IMR-90 (cell line): Measurements from ENCODE around the gene KRT82. TPM values are rescaled to one million over a fixed set of nuclear protein-coding genes. Genes with fewer than 3 reads are reported as not detected.

Experiments
- ATAC-seq: fragments of 200-7000 bp; cut with Tn5 transposase; 2 replicates; pipeline ENCODE4 v1.9.1; 2020; ENCODE audit warnings: low read depth, mild to moderate bottlenecking, moderate library complexity
- BruUV-seq: library from RNA; stranded (reverse); fragments of 400-500 nt; replicated peaks from 2 replicates; lab custom pipeline; 2021; lab: Mats Ljungman, UMichigan
- CTCF ChIA-PET: fragments of 300-600 bp; formaldehyde crosslinking; extraction: SDS; loops from one replicate; lab custom pipeline; 2021; ENCODE audit warnings: antibody characterized with exemption; lab: Yijun Ruan, JAX
- POLR2A ChIA-PET: fragments of 300-600 bp; sonication (Branson Sonifier 250); formaldehyde crosslinking; loops from one replicate; lab custom pipeline; 2022; ENCODE audit warnings: antibody characterized with exemption; ENCODE audit not compliant: unreplicated experiment; lab: Charles Lee
- DNase-seq: peaks from one replicate; pipeline ENCODE4 v3.0.0; 2013
- H2AFZ ChIP-seq: replicated peaks from 2 replicates; pipeline ENCODE3; 2013; ENCODE audit warnings: low read length, mild to moderate bottlenecking; ENCODE audit not compliant: poor library complexity
- H2AK5ac ChIP-seq: 2 replicates; pipeline ENCODE4 v1.6.1; 2013; ENCODE audit warnings: low read depth, low read length, inconsistent platforms
- H2AK9ac ChIP-seq: replicated peaks from 2 replicates; pipeline ENCODE3; 2013; ENCODE audit warnings: mild to moderate bottlenecking, low read depth, low read length, moderate library complexity; ENCODE audit not compliant: poor library complexity
- H2BK120ac ChIP-seq: 2 replicates; pipeline ENCODE4 v1.6.1; 2013; ENCODE audit warnings: low read depth, low read length, inconsistent platforms
- H2BK15ac ChIP-seq: 3 replicates; pipeline ENCODE4 v1.6.1; 2013; ENCODE audit warnings: low read depth, low read length, inconsistent platforms
- H2BK20ac ChIP-seq: 2 replicates; pipeline ENCODE4 v1.6.1; 2013; ENCODE audit warnings: low read depth, mild to moderate bottlenecking, inconsistent platforms, low read length, moderate library complexity
- H2BK5ac ChIP-seq: 2 replicates; pipeline ENCODE4 v1.6.1; 2013; ENCODE audit warnings: mild to moderate bottlenecking, low read depth, low read length, inconsistent platforms; ENCODE audit not compliant: poor library complexity, severe bottlenecking
- H3K14ac ChIP-seq: replicated peaks from 2 replicates; pipeline ENCODE4 v1.6.1; 2013; ENCODE audit warnings: low read depth, low read length, inconsistent platforms
- H3K18ac ChIP-seq: 2 replicates; pipeline ENCODE4 v1.6.1; 2013; ENCODE audit warnings: low read depth, low read length, control low read depth
- H3K23ac ChIP-seq: 2 replicates; pipeline ENCODE4 v1.6.1; 2013; ENCODE audit warnings: low read depth, low read length, inconsistent platforms
- H3K27ac ChIP-seq: 2 replicates; pipeline ENCODE4 v1.5.1; 2013; ENCODE audit warnings: mild to moderate bottlenecking, control low read depth, low read length; ENCODE audit not compliant: insufficient read depth
- H3K27me3 ChIP-seq: 2 replicates; pipeline ENCODE4 v1.6.1; 2013; ENCODE audit warnings: low read length; ENCODE audit not compliant: control insufficient read depth, insufficient read depth
- H3K36me3 ChIP-seq: 2 replicates; pipeline ENCODE4 v1.6.1; 2013; ENCODE audit warnings: low read length, mixed read lengths; ENCODE audit not compliant: control insufficient read depth, insufficient read depth
- H3K4ac ChIP-seq: 2 replicates; pipeline ENCODE4 v1.6.1; 2013; ENCODE audit warnings: low read depth, low read length, inconsistent platforms
- H3K4me1 ChIP-seq: 2 replicates; pipeline ENCODE4 v1.6.1; 2013; ENCODE audit warnings: low read length, mixed read lengths; ENCODE audit not compliant: control insufficient read depth, insufficient read depth
- H3K4me2 ChIP-seq: 2 replicates; pipeline ENCODE4 v1.6.1; 2013; ENCODE audit warnings: low read depth, mild to moderate bottlenecking, control low read depth, low read length, moderate library complexity
- H3K4me3 ChIP-seq: 2 replicates; pipeline ENCODE4 v1.5.1; 2013; ENCODE audit warnings: low read depth, mild to moderate bottlenecking, control low read depth, low read length, moderate library complexity; ENCODE audit not compliant: insufficient read depth
- H3K56ac ChIP-seq: 2 replicates; pipeline ENCODE4 v1.6.1; 2013; ENCODE audit warnings: low read length, inconsistent platforms; ENCODE audit not compliant: insufficient read depth; ENCODE audit errors: extremely low read depth
- H3K79me1 ChIP-seq, 2 experiments: 2 replicates each; pipeline ENCODE4 v1.6.1; 2013; ENCODE audit warnings: low read length in 2 of 2, inconsistent platforms in 1 of 2, low read depth in 1 of 2
- H3K9ac ChIP-seq: 2 replicates; pipeline ENCODE4 v1.6.1; 2013; ENCODE audit warnings: low read depth, low read length, control low read depth
- H3K9me1 ChIP-seq: 2 replicates; pipeline ENCODE4 v1.6.1; 2013; ENCODE audit warnings: low read length, inconsistent platforms; ENCODE audit not compliant: insufficient read depth
- H3K9me3 ChIP-seq: 2 replicates; pipeline ENCODE4 v1.6.1; 2013; ENCODE audit warnings: low read length; ENCODE audit not compliant: control insufficient read depth, insufficient read depth
- H4K20me1 ChIP-seq: 2 replicates; pipeline ENCODE4 v1.6.1; 2013; ENCODE audit warnings: low read length, inconsistent platforms; ENCODE audit not compliant: insufficient read depth
- H4K5ac ChIP-seq: 2 replicates; pipeline ENCODE4 v1.6.1; 2013; ENCODE audit warnings: mild to moderate bottlenecking, low read depth, low read length, control low read depth
- H4K8ac ChIP-seq, 2 experiments: 2 replicates each; pipeline ENCODE4 v1.6.1; 2013; ENCODE audit warnings: low read depth in 2 of 2, low read length in 2 of 2, control low read depth in 1 of 2, inconsistent platforms in 1 of 2
- H4K91ac ChIP-seq: 2 replicates; pipeline ENCODE4 v1.6.1; 2013; ENCODE audit warnings: low read depth, low read length, inconsistent platforms; ENCODE audit not compliant: insufficient read depth
- BHLHE40 ChIP-seq: fragments of 150-350 bp; IDR thresholded peaks from 2 replicates; pipeline ENCODE4 v1.6.1; 2016; ENCODE audit warnings: mild to moderate bottlenecking, low read depth, low read length
- CEBPB ChIP-seq: IDR thresholded peaks from 2 replicates; pipeline ENCODE4 v1.6.1; 2012; ENCODE audit warnings: low read depth, low read length, improper control_type of control experiment
- CHD1 ChIP-seq: IDR thresholded peaks from 2 replicates; pipeline ENCODE4 v1.6.1; 2012; ENCODE audit warnings: low read depth, low read length, improper control_type of control experiment
- MXI1 ChIP-seq: IDR thresholded peaks from 2 replicates; pipeline ENCODE4 v1.6.1; 2012; ENCODE audit warnings: low read depth, mild to moderate bottlenecking, low read length, moderate library complexity, borderline replicate concordance
- POLR2A ChIP-seq: IDR thresholded peaks from 2 replicates; pipeline ENCODE4 v1.6.1; 2012; ENCODE audit warnings: mild to moderate bottlenecking, low read depth, low read length
- RAD21 ChIP-seq: IDR thresholded peaks from 2 replicates; pipeline ENCODE4 v1.6.1; 2012; ENCODE audit warnings: low read length, improper control_type of control experiment
- RCOR1 ChIP-seq: IDR thresholded peaks from 2 replicates; pipeline ENCODE4 v1.6.1; 2012; ENCODE audit warnings: mild to moderate bottlenecking, low read length, improper control_type of control experiment; ENCODE audit not compliant: insufficient replicate concordance
- RFX5 ChIP-seq: IDR thresholded peaks from 2 replicates; pipeline ENCODE4 v1.8.0; 2012; ENCODE audit warnings: low read depth, mild to moderate bottlenecking, low read length, moderate library complexity
- WGBS, 2 experiments: methylation state at CpG; one replicate each; pipeline versions ENCODE4 v1.1.5 to v1.1.7; 2013; ENCODE audit warnings: missing lambda C conversion rate in 2 of 2; ENCODE audit not compliant: insufficient read length in 1 of 2; ENCODE audit errors: extremely low coverage in 2 of 2; 5-methylcytosine and 5-hydroxymethylcytosine counted together
- dilution Hi-C: fragments of 300-500 bp; cut with HindIII; formaldehyde crosslinking; loops from one replicate; pipeline ENCODE4 v1.14.3; 2018; ENCODE audit warnings: low sequenced_read_pairs; ENCODE audit not compliant: unreplicated experiment
- in situ Hi-C: fragments of 300-500 bp; cut with MboI; formaldehyde crosslinking; loops from 3 replicates; pipeline ENCODE4 v1.14.3; 2019; ENCODE audit warnings: low sequenced_read_pairs, inconsistent platforms, mixed read lengths
- intact Hi-C: fragments of 100-400 bp; cut with micrococcal nuclease; formaldehyde crosslinking; loops from 2 replicates; pipeline ENCODE4 v1.10.0; 2022
- polyA plus RNA-seq, 3 experiments: library from polyadenylated mRNA; depleted of rRNA; stranded (reverse); fragments of >200 nt; gene quantifications; 2 replicates each; pipeline ENCODE4 v1.2.3, GENCODE V29; 2012; ENCODE audit warnings: low replicate concordance in 1 of 3
- total RNA-seq: library from RNA; depleted of rRNA; stranded (reverse); fragments of >200 nt; gene quantifications from 2 replicates; pipeline ENCODE4 v1.2.3, GENCODE V29; 2012

Gene KRT82
- total and polyA plus RNA-seq, 2 of the 4 experiments (the other 2 are of a cell fraction): not detected

- Histone ChIP-seq H3K23ac (no peak overlapping the region), H2BK15ac (no peak overlapping the region), H3K9me1 (no peaks in the 10 kb centered on the region), H3K4me3 (no peak overlapping the region), H3K14ac (no peak overlapping the region), H2BK5ac (no peak overlapping the region), H3K27me3 (peaks cover 4% of the 10 kb centered on the region), H3K36me3 (no peaks in the 10 kb centered on the region), H2BK20ac (no peak overlapping the region), H3K4ac (no peak overlapping the region), H3K27ac (no peak overlapping the region), H4K8ac (no peak overlapping the region), H3K18ac (no peak overlapping the region), H3K4me1 (no peaks in the 10 kb centered on the region; the same call in 1 of the 2 replicates), H3K56ac (no peak overlapping the region), H2AK9ac (no peak overlapping the region), H3K9me3 (no peaks in the 10 kb centered on the region), H4K91ac (no peak overlapping the region), H3K9ac (no peak overlapping the region), H2AK5ac (no peak overlapping the region), H4K5ac (no peak overlapping the region), H2AFZ (no peak overlapping the region), H3K79me1 (no peaks in the 10 kb centered on the region), H4K20me1 (no peaks in the 10 kb centered on the region), H2BK120ac (no peak overlapping the region), H3K4me2 (no peak overlapping the region)
- WGBS, 2 experiments: no CpG with 5 or more reads among the region's 9 CpGs
- ChIA-PET POLR2A (no interaction called here), CTCF (no interaction called here)
- DNase-seq (no peak), ATAC-seq (no peak)
- TF ChIP-seq RFX5: no peak
- no peak for TF ChIP-seq CHD1
- TF ChIP-seq MXI1: no peak
- no peak for TF ChIP-seq RCOR1
- no peak for TF ChIP-seq CEBPB
- TF ChIP-seq POLR2A: no peak
- TF ChIP-seq BHLHE40: no peak
- TF ChIP-seq RAD21: no peak
- intact Hi-C loops: no loop called here
- in situ Hi-C loops: no loop called here
- dilution Hi-C loops: no loop called here
- no TSS peak for BruUV-seq
These were observed 30.8 kb upstream of the KRT82 start for GRCh38 chr12:52436828-52437474.
